Measurements from ENCODE around the gene ASL. TPM values are rescaled to one million over a fixed set of nuclear protein-coding genes. Genes with fewer than 3 reads are reported as not detected.

The ASL gene
- total RNA-seq, 1 experiment from 2014 or later = 19.0 TPM

DNA sequence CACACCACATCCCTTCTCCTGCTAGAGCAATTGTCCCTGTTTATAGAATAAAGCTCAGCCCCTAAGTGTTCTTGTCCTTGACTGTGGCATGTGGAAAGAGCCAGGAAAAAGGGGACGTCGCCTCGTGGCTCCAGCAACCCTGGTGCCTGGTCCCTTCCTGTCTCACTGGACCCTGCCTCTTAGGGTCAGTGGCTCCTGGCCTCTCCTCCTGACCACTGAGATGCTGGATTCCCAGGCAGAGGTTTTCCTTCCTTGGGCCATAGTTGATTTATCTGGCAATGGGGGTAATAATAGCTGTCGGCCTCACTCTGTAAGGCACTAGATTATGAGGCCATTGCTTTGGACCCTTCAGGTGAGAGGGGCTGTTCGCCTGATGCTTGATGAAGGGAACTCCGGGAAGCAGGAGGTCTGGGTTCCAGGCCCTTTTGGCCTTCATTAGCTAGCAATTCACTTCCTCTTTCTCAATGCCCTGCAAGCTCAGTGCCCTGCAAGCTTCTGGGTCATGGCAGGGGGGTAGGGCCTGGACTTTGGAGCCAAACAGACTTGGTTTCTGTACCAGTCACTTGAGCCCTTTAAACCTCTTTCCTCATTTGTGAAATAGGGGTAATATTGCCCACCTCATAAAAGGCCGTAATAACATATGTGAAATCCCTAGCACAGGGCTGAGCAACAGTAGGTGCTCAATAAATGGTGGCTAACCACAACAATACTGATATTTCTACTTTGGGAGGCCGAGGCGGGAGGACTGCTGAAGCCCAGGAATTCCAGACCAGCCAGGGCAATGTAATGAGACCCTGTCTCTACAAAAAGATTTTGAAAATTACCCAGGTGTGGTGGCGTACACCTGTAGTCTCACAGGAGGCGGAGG, 1.1 kb downstream of the ASL start:
- H3K4me1 ChIP-seq (replicated peaks; ENCODE audit: insufficient read depth) = peaks cover 9% of the 10 kb centered on the region
- H3K79me2 ChIP-seq (ENCODE audit: low read depth) = no peaks in the 10 kb centered on the region
- intact Hi-C loops (cut with micrococcal nuclease; ENCODE audit: unreplicated experiment) = no loop called here
- ChIA-PET CTCF (interaction anchor here (0.6 kb wide), 1 partner anchor 34 kb away, joined by 3 read pairs; no protein-coding TSS in a partner anchor), POLR2A (ENCODE audit: unreplicated experiment) (no interaction called here)
- no peak for DNase-seq
- H3K4me2 ChIP-seq = peak overlapping the region; percentile 93
- H3K27me3 ChIP-seq (ENCODE audit: insufficient read depth, low read depth) = no peaks in the 10 kb centered on the region
- no peaks in the 10 kb centered on the region for H3K36me3 ChIP-seq (ENCODE audit: low read depth)
- H2AFZ ChIP-seq = peak overlapping the region; percentile 90
- H4K20me1 ChIP-seq (ENCODE audit: insufficient read depth) = no peaks in the 10 kb centered on the region
- H3K4me3 ChIP-seq = peak overlapping the region; percentile 84
- TF ChIP-seq, protein P1, sequence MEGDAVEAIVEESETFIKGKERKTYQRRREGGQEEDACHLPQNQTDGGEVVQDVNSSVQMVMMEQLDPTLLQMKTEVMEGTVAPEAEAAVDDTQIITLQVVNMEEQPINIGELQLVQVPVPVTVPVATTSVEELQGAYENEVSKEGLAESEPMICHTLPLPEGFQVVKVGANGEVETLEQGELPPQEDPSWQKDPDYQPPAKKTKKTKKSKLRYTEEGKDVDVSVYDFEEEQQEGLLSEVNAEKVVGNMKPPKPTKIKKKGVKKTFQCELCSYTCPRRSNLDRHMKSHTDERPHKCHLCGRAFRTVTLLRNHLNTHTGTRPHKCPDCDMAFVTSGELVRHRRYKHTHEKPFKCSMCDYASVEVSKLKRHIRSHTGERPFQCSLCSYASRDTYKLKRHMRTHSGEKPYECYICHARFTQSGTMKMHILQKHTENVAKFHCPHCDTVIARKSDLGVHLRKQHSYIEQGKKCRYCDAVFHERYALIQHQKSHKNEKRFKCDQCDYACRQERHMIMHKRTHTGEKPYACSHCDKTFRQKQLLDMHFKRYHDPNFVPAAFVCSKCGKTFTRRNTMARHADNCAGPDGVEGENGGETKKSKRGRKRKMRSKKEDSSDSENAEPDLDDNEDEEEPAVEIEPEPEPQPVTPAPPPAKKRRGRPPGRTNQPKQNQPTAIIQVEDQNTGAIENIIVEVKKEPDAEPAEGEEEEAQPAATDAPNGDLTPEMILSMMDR (conservative IDR thresholded peaks at IDR 0.05) = no peak
- TF ChIP-seq EZH2 (IDR thresholded peaks at IDR 0.05; ENCODE audit: low read depth) = no peak
- H3K27ac ChIP-seq = no peak overlapping the region
- no peaks in the 10 kb centered on the region for H3K9me2 ChIP-seq (ENCODE audit: insufficient read depth)
- H3F3A ChIP-seq (ENCODE audit: insufficient read depth, low read depth) = no peaks in the 10 kb centered on the region
- no peaks in the 10 kb centered on the region for H3K9me3 ChIP-seq (ENCODE audit: insufficient read depth, low read depth)
- no TSS peak for BruUV-seq (replicated peaks)

DNA sequence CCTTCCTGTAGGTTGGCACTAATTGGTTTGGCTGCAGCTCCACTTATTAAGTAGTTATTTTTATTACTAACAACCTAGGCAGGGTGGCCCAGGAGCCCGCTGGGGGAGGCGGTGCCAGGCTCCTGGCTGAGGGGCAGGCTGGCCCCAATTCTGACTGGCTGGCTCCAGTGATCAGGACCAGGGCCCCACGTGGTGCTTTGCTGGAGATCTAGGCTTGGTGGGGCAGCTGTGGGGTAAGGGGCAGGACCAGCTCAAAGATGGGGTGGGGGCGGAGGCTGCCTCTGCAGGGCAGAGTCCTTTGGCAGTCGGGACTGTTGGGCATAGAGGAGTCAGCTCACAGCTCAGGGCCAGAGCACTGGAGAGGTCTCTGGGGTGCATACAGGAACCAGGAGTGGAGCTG, 2.4 kb downstream of the ASL start:
- Histone ChIP-seq H2AFZ (no peak overlapping the region), H3K4me1 (replicated peaks; ENCODE audit: insufficient read depth) (peaks cover 9% of the 10 kb centered on the region), H3K9me2 (ENCODE audit: insufficient read depth) (no peaks in the 10 kb centered on the region), H3K4me2 (no peak overlapping the region), H3K36me3 (ENCODE audit: low read depth) (no peaks in the 10 kb centered on the region), H3K4me3 (no peak overlapping the region), H3K79me2 (ENCODE audit: low read depth) (no peaks in the 10 kb centered on the region), H3K9me3 (ENCODE audit: insufficient read depth, low read depth) (no peaks in the 10 kb centered on the region), H3K27ac (no peak overlapping the region), H3F3A (ENCODE audit: insufficient read depth, low read depth) (no peaks in the 10 kb centered on the region), H3K27me3 (ENCODE audit: insufficient read depth, low read depth) (no peaks in the 10 kb centered on the region), H4K20me1 (ENCODE audit: insufficient read depth) (no peaks in the 10 kb centered on the region)
- DNase-seq = no peak
- no peak for TF ChIP-seq EZH2 (IDR thresholded peaks at IDR 0.05; ENCODE audit: low read depth)
- TF ChIP-seq, protein P1 (conservative IDR thresholded peaks at IDR 0.05) = no peak
- CTCF ChIA-PET = no interaction called here
- no TSS peak for BruUV-seq (replicated peaks)
- POLR2A ChIA-PET (ENCODE audit: unreplicated experiment) = no interaction called here
- intact Hi-C loops (cut with micrococcal nuclease; ENCODE audit: unreplicated experiment) = no loop called here

DNA sequence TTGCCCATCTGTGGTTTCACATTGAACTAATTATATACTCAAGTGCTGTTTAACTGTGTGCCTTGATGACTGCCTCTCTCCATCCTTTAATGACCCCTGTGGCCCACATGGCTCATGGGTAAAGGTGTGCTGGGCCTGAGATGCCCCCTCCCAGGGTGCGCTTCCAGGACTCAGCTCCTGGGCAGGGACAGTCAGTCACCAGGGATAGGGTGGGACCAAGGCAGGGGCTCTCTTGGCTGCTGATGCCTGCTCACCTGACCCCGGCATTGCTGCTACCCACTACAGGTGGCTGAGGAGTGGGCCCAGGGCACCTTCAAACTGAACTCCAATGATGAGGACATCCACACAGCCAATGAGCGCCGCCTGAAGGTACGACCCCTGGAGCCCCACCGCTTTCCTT, 6.5 kb downstream of the ASL start:
- no peaks in the 10 kb centered on the region for H3K9me3 ChIP-seq (ENCODE audit: insufficient read depth, low read depth)
- no peak for DNase-seq
- no peak overlapping the region for H3K27ac ChIP-seq
- H3K4me1 ChIP-seq (replicated peaks; ENCODE audit: insufficient read depth) = peaks cover 1% of the 10 kb centered on the region; the same call in 1 of the 2 replicates
- TF ChIP-seq, protein P1 (conservative IDR thresholded peaks at IDR 0.05) = no peak
- H4K20me1 ChIP-seq (ENCODE audit: insufficient read depth) = no peaks in the 10 kb centered on the region
- ChIA-PET CTCF (no interaction called here), POLR2A (ENCODE audit: unreplicated experiment) (interaction anchor here (0.7 kb wide), 1 partner anchor 32 kb away, joined by 25 read pairs; the partner anchor contains the start of gene CRCP)
- H3K27me3 ChIP-seq (ENCODE audit: insufficient read depth, low read depth) = no peaks in the 10 kb centered on the region
- no peak overlapping the region for H2AFZ ChIP-seq
- intact Hi-C loops (cut with micrococcal nuclease; ENCODE audit: unreplicated experiment) = no loop called here
- H3K79me2 ChIP-seq (ENCODE audit: low read depth) = no peaks in the 10 kb centered on the region
- no peak overlapping the region for H3K4me3 ChIP-seq
- no peak overlapping the region for H3K4me2 ChIP-seq
- H3K36me3 ChIP-seq (ENCODE audit: low read depth) = no peaks in the 10 kb centered on the region
- no peaks in the 10 kb centered on the region for H3K9me2 ChIP-seq (ENCODE audit: insufficient read depth)
- no peaks in the 10 kb centered on the region for H3F3A ChIP-seq (ENCODE audit: insufficient read depth, low read depth)
- no TSS peak for BruUV-seq (replicated peaks)

Data from PC-9 (cell line).